ENCODE measurements around the gene ACAN. TPM values are rescaled to one million over a fixed set of nuclear protein-coding genes. Genes with fewer than 3 reads are reported as not detected.
A peak's percentile ranks its signal among the peaks of the same experiment; 100 is the strongest.

Gene ACAN
- total and polyA plus RNA-seq, 8 donors, result under 0.01 to 2.0 (median 0.40) TPM; not detected in 4

DNA sequence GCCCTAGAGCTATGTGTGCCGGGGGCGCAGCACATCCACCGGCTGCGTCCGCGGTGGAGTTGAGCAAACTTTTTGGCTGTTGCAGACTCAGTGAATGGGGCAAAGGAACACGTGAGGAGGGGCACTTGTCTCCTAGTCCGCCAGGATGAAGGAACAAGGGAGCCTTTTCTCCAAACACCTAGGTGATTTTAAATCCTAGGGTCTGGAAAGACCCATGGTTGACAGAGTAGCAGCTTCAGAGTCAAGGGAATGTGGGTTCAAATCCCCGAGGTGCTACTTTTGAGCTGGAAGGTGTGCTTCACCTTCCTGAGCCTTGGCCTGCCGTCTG, 648 bp downstream of the ACAN start:
- intact Hi-C loops (cut with DNase I; ENCODE audit: low total_unique reads), result no loop called here
- H3K27me3 ChIP-seq, result peaks cover 25 to 98% (median 48%) of the 10 kb centered on the region in 3 donors
- no peak overlapping the region for H3K27ac ChIP-seq
- DNase-seq, result no peak
- peak overlapping the region in 2 of 4 donors; percentile 13 to 32 for H3K4me3 ChIP-seq
- peaks cover 0 to 14% (median 8%) of the 10 kb centered on the region in 4 donors for H3K4me1 ChIP-seq
- TF ChIP-seq POLR2A (IDR thresholded peaks at IDR 0.05) (no peak), POLR2AphosphoS5 (IDR thresholded peaks at IDR 0.05) (no peak), EP300 (IDR thresholded peaks at IDR 0.05) (no peak)
- TF ChIP-seq, protein P1, sequence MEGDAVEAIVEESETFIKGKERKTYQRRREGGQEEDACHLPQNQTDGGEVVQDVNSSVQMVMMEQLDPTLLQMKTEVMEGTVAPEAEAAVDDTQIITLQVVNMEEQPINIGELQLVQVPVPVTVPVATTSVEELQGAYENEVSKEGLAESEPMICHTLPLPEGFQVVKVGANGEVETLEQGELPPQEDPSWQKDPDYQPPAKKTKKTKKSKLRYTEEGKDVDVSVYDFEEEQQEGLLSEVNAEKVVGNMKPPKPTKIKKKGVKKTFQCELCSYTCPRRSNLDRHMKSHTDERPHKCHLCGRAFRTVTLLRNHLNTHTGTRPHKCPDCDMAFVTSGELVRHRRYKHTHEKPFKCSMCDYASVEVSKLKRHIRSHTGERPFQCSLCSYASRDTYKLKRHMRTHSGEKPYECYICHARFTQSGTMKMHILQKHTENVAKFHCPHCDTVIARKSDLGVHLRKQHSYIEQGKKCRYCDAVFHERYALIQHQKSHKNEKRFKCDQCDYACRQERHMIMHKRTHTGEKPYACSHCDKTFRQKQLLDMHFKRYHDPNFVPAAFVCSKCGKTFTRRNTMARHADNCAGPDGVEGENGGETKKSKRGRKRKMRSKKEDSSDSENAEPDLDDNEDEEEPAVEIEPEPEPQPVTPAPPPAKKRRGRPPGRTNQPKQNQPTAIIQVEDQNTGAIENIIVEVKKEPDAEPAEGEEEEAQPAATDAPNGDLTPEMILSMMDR (IDR thresholded peaks at IDR 0.05), result no peak
- no peaks in the 10 kb centered on the region for H3K36me3 ChIP-seq
- no peaks in the 10 kb centered on the region for H3K9me3 ChIP-seq
- 12 to 38% (median 19%) methylated on average over 4 to 10 of the region's 10 CpGs for WGBS, 5 donors

DNA sequence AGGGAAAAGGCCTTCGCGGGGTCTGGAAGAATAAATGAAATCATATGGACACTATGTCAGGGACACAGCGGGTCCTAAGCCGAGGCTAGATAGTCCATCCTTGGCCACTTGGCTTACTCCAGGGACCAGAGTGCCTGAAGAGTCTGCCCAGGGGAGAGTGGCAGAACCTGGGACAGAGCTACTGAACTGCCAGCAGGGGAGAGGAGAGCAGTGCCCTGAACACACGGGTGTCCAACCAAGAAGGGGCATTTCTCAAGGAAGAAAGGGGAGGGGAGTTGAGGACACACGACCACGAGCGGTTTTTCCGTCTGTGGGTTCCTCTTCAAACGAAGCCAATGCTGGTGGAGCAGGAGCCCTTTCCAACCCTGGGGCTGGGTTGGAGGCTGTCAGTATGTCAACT, 1.0 kb downstream of the ACAN start:
- Histone ChIP-seq H3K27me3 (peaks cover 25 to 98% (median 48%) of the 10 kb centered on the region in 3 donors), H3K27ac (no peak overlapping the region), H3K4me3 (no peak overlapping the region), H3K36me3 (no peaks in the 10 kb centered on the region), H3K4me1 (peaks cover 0 to 14% (median 8%) of the 10 kb centered on the region in 4 donors), H3K9me3 (no peaks in the 10 kb centered on the region)
- TF ChIP-seq EP300 (IDR thresholded peaks at IDR 0.05) (no peak), POLR2A (IDR thresholded peaks at IDR 0.05) (no peak), POLR2AphosphoS5 (IDR thresholded peaks at IDR 0.05) (no peak)
- TF ChIP-seq, protein P1 (IDR thresholded peaks at IDR 0.05), result no peak
- WGBS, 5 donors, result 43 to 56% (median 55%) methylated on average over 9 to 10 of the region's 10 CpGs
- intact Hi-C loops (cut with DNase I; ENCODE audit: low total_unique reads), result no loop called here
- DNase-seq, result no peak

DNA sequence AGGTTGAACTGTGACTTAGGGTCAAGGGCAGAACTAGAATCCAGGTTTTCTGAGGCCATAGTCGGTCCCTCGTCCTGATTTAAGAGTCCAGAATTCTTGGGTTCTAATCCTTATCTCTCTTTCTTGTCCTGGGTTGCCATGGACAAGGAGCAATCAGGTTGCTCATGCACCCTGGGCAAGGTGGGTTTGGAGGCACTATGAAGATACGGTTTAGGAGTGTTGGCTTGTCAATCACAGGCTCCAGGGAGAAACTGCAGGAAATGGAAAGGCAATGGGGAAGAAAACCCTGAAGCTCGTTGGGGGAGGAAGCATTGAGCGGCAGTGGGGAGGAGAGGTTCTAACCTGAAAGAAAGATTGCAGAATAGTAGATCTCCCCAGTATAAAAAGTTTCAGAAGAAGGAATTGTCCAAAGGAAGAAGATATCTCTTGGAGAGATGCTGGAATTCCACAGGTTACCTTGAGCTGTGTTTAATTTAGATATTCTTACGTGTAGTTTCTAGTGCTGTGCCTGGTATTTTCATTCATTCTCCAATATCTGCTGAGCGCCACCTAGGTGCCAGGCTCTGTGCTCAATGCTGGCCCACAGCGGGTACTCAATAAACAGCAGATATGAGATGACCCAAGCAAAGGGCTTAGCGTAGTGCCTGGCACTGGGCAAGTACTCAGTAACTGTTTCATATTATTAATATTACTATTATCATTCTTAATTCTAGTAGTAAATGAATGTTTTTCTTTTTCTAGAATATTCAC, 2.0 kb downstream of the ACAN start:
- DNase-seq, result no peak
- Histone ChIP-seq H3K27me3 (peaks cover 25 to 97% (median 48%) of the 10 kb centered on the region in 3 donors), H3K36me3 (no peaks in the 10 kb centered on the region), H3K9me3 (no peaks in the 10 kb centered on the region), H3K4me1 (peaks cover 0 to 14% (median 8%) of the 10 kb centered on the region in 4 donors), H3K4me3 (no peak overlapping the region), H3K27ac (no peak overlapping the region)
- WGBS, 5 donors, result 49 to 57% (median 51%) methylated on average over 9 of the region's 9 CpGs
- intact Hi-C loops (cut with DNase I; ENCODE audit: low total_unique reads), result no loop called here
- TF ChIP-seq, protein P1 (IDR thresholded peaks at IDR 0.05), result no peak
- TF ChIP-seq POLR2AphosphoS5 (IDR thresholded peaks at IDR 0.05) (no peak), POLR2A (IDR thresholded peaks at IDR 0.05) (no peak), EP300 (IDR thresholded peaks at IDR 0.05) (no peak)

DNA sequence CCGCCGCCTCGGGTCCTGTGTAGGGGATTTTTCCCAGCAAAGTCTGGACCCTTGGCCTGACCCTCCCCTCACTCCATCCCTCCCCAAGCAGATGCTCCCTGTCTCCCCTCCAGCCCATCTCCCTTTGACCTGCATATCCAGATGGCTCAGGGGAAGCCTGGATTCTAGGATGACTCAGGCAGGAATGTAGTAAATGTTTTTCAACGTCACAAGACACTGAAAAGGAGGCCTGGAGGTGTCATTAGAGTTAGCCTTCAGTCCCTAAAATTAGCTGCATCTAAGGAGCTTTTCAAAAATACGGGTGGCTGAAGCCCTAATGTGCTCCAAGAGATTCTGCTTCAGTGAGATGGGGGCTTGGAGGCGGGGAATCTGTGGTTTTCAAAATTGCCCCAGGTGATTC, 7.2 kb downstream of the ACAN start:
- Histone ChIP-seq H3K27ac (no peak overlapping the region), H3K4me3 (no peak overlapping the region), H3K9me3 (no peaks in the 10 kb centered on the region), H3K27me3 (peaks cover 0 to 77% (median 21%) of the 10 kb centered on the region in 3 donors), H3K4me1 (no peaks in the 10 kb centered on the region), H3K36me3 (no peaks in the 10 kb centered on the region)
- intact Hi-C loops (cut with DNase I; ENCODE audit: low total_unique reads), result no loop called here
- TF ChIP-seq, protein P1 (IDR thresholded peaks at IDR 0.05), result no peak
- no peak for TF ChIP-seq POLR2A (IDR thresholded peaks at IDR 0.05)
- no peak for TF ChIP-seq POLR2AphosphoS5 (IDR thresholded peaks at IDR 0.05)
- TF ChIP-seq EP300 (IDR thresholded peaks at IDR 0.05), result no peak
- DNase-seq, result no peak
- 64 to 73% (median 69%) methylated on average over 6 of the region's 6 CpGs for WGBS, 5 donors

Measured in stomach (tissue), 9 donors.